ENCODE data around the gene EGFL7.

Gene EGFL7

DNA sequence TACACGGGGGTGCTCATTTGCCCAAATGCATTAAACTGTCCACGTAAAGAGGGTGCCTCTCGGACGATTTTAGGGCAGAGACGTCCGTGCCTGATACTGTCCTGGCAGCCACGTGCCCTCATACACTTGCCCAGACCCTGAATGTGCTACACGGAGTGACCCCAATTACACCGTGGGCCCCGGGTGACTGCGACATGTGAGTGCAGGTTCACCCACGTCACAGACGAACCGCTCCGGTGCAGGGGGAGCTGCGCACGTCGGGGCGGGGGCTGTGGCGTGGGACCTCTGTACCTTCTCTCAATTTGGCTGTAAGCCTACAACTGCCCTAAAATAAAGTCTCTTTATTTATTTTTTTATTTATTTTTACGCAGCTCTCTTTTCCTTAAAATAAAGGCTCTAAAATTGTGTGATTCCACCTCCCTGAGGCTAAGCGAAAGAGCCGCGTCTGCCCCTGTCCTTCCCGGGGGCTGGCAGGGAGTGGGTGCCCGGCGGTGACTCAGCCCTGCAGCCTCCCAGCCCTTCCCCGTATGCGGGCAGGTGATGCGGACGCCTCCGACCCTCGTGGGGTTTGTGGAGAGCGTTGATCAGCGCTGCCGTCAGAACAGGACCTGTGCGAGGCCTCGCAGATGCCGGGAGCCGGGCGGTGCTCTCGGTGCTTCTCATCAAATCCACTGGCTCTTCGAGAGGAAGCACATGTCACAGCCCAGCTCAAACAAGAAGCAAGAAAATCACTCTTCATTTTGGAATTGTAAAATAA lies 9.2 kb upstream of the EGFL7 start:
- no peaks in the 10 kb centered on the region for H4K20me1 ChIP-seq (ENCODE audit: control insufficient read depth, insufficient read depth, low read depth, low read length)
- no peak overlapping the region for H3K27ac ChIP-seq (ENCODE audit: low read depth, low read length)
- no peak for TF ChIP-seq EZH2phosphoT487 (IDR thresholded peaks at IDR 0.05; ENCODE audit: borderline replicate concordance, low read length)
- TF ChIP-seq, protein P1, sequence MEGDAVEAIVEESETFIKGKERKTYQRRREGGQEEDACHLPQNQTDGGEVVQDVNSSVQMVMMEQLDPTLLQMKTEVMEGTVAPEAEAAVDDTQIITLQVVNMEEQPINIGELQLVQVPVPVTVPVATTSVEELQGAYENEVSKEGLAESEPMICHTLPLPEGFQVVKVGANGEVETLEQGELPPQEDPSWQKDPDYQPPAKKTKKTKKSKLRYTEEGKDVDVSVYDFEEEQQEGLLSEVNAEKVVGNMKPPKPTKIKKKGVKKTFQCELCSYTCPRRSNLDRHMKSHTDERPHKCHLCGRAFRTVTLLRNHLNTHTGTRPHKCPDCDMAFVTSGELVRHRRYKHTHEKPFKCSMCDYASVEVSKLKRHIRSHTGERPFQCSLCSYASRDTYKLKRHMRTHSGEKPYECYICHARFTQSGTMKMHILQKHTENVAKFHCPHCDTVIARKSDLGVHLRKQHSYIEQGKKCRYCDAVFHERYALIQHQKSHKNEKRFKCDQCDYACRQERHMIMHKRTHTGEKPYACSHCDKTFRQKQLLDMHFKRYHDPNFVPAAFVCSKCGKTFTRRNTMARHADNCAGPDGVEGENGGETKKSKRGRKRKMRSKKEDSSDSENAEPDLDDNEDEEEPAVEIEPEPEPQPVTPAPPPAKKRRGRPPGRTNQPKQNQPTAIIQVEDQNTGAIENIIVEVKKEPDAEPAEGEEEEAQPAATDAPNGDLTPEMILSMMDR (IDR thresholded peaks at IDR 0.05; ENCODE audit: low read depth, low read length, poor library complexity, severe bottlenecking): no peak
- H3K9me3 ChIP-seq (ENCODE audit: control insufficient read depth, insufficient read depth, low read length): no peaks in the 10 kb centered on the region
- H3K4me3 ChIP-seq (ENCODE audit: low read length): no peak overlapping the region
- no peaks in the 10 kb centered on the region for H3K36me3 ChIP-seq (ENCODE audit: control insufficient read depth, low read length)
- peaks cover 38% of the 10 kb centered on the region for H3K27me3 ChIP-seq (ENCODE audit: control insufficient read depth, low read length)
- peaks cover 5% of the 10 kb centered on the region for H3F3A ChIP-seq (ENCODE audit: control insufficient read depth, insufficient read depth)
- H3K4me1 ChIP-seq (ENCODE audit: control insufficient read depth, low read length): peaks cover 46% of the 10 kb centered on the region
- no peaks in the 10 kb centered on the region for H3K9me2 ChIP-seq (replicated peaks; ENCODE audit: control insufficient read depth, low read length)
- H3K4me2 ChIP-seq (ENCODE audit: low read length): no peak overlapping the region
- H3K79me2 ChIP-seq (ENCODE audit: control insufficient read depth, low read length): no peaks in the 10 kb centered on the region

DNA sequence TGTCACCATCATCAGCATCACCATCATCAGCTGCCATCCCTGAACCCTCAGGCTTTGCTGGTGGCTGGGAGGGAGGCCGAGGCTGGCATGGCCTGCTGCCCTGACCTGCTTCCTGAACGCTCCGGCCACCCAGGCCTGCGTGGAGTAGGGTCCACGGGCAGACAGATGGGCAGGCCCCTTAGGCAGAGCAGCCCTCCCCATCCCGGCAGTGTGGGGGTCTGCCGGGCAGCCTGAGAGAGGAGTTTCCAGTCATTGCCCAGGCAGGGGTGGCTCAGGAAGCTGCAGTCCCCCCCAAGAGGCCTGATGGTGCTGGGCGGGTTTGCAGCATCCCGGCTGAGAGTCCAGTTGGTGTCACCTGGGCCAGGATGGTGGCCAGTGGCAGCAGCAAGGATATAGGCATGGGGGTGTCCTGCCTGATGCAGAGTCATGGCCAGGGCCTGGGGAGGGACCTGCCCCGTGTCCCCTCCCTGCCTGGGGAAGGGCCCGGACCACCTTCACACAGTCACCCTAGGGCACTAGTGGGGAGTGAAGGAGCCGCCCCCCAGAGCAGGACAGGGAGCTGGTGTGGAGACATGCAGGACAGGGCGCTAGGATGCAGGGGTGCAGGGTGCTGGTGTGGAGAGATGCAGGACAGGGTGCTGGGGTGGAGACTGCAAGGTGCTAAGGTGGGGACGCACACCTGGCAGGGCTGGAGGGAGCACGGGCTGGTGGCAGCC lies 7.7 kb upstream of the EGFL7 start:
- no peaks in the 10 kb centered on the region for H3K9me2 ChIP-seq (replicated peaks; ENCODE audit: control insufficient read depth, low read length)
- H4K20me1 ChIP-seq (ENCODE audit: control insufficient read depth, insufficient read depth, low read depth, low read length): no peaks in the 10 kb centered on the region
- no peaks in the 10 kb centered on the region for H3K79me2 ChIP-seq (ENCODE audit: control insufficient read depth, low read length)
- TF ChIP-seq, protein P1 (IDR thresholded peaks at IDR 0.05; ENCODE audit: low read depth, low read length, poor library complexity, severe bottlenecking): no peak
- no peak for TF ChIP-seq EZH2phosphoT487 (IDR thresholded peaks at IDR 0.05; ENCODE audit: borderline replicate concordance, low read length)
- no peak overlapping the region for H3K4me3 ChIP-seq (ENCODE audit: low read length)
- peaks cover 5% of the 10 kb centered on the region for H3F3A ChIP-seq (ENCODE audit: control insufficient read depth, insufficient read depth)
- no peaks in the 10 kb centered on the region for H3K36me3 ChIP-seq (ENCODE audit: control insufficient read depth, low read length)
- H3K27ac ChIP-seq (ENCODE audit: low read depth, low read length): no peak overlapping the region
- H3K9me3 ChIP-seq (ENCODE audit: control insufficient read depth, insufficient read depth, low read length): no peaks in the 10 kb centered on the region
- H3K27me3 ChIP-seq (ENCODE audit: control insufficient read depth, low read length): peaks cover 50% of the 10 kb centered on the region
- H3K4me1 ChIP-seq (ENCODE audit: control insufficient read depth, low read length): peaks cover 54% of the 10 kb centered on the region
- peak overlapping the region; percentile 44; the same call in 1 of the 2 replicates for H3K4me2 ChIP-seq (ENCODE audit: low read length)

- TF ChIP-seq EZH2phosphoT487 (IDR thresholded peaks at IDR 0.05; ENCODE audit: borderline replicate concordance, low read length): no peak
- TF ChIP-seq, protein P1 (IDR thresholded peaks at IDR 0.05; ENCODE audit: low read depth, low read length, poor library complexity, severe bottlenecking): no peak
- H3K4me2 ChIP-seq (ENCODE audit: low read length): peak overlapping the region; percentile 44
- no peaks in the 10 kb centered on the region for H3K9me3 ChIP-seq (ENCODE audit: control insufficient read depth, insufficient read depth, low read length)
- no peaks in the 10 kb centered on the region for H4K20me1 ChIP-seq (ENCODE audit: control insufficient read depth, insufficient read depth, low read depth, low read length)
- no peak overlapping the region for H3K27ac ChIP-seq (ENCODE audit: low read depth, low read length)
- H3K27me3 ChIP-seq (ENCODE audit: control insufficient read depth, low read length): peaks cover 55% of the 10 kb centered on the region
- H3K79me2 ChIP-seq (ENCODE audit: control insufficient read depth, low read length): no peaks in the 10 kb centered on the region
- H3K36me3 ChIP-seq (ENCODE audit: control insufficient read depth, low read length): no peaks in the 10 kb centered on the region
- peaks cover 48% of the 10 kb centered on the region for H3K4me1 ChIP-seq (ENCODE audit: control insufficient read depth, low read length)
- H3K4me3 ChIP-seq (ENCODE audit: low read length): 0 out of 2 replicates have a peak overlapping the region, but pooled peaks have one; percentile 18
- peaks cover 3% of the 10 kb centered on the region for H3F3A ChIP-seq (ENCODE audit: control insufficient read depth, insufficient read depth)
- no peaks in the 10 kb centered on the region for H3K9me2 ChIP-seq (replicated peaks; ENCODE audit: control insufficient read depth, low read length)
Measured at GRCh38 chr9:136655536-136656182, 7.1 kb upstream of the EGFL7 start.

All from DOHH2 (cell line).